HepG2 (cell line): Measurements from ENCODE around the gene ZBP1. TPM values are rescaled to one million over a fixed set of nuclear protein-coding genes. Genes with fewer than 3 reads are reported as not detected.

Experiments used
- ATAC-seq: fragments of 200-7000 bp; cut with Tn5 transposase; 3 replicates; pipeline ENCODE4 v1.9.1; 2020; ENCODE audit warnings: mild to moderate bottlenecking, moderate library complexity
- BruUV-seq: library from RNA; stranded (reverse); fragments of 400-500 nt; replicated peaks from 2 replicates; lab custom pipeline; 2021; lab: Mats Ljungman, UMichigan
- CTCF ChIA-PET: fragments of 300-600 bp; formaldehyde crosslinking; extraction: SDS; loops from one replicate; lab custom pipeline; 2021; ENCODE audit warnings: low total read pairs, inconsistent platforms, low intra/inter-chr PET ratio; lab: Yijun Ruan, JAX
- POLR2A ChIA-PET: fragments of 350-600 bp; sonication (Branson Sonifier 250); formaldehyde crosslinking; loops from one replicate; lab custom pipeline; 2020; ENCODE audit warnings: antibody characterized with exemption, inconsistent platforms; lab: Yijun Ruan, JAX
- DNase-seq: peaks from one replicate; pipeline ENCODE4 v3.0.0-alpha.2; 2015; ENCODE audit warnings: low spot score
- FAIRE-seq: peaks from 3 replicates; lab custom pipeline; 2011; peaks lifted over from hg19 to GRCh38; lab: Jason Lieb, UNC
- H2AFZ ChIP-seq: one replicate; pipeline ENCODE4 v1.6.1; 2011; ENCODE audit warnings: low read length, inconsistent platforms
- H3K27ac ChIP-seq: fragments of 300-600 bp; 3 replicates; pipeline ENCODE4 v1.8.0; 2011; ENCODE audit warnings: mixed run types, mild to moderate bottlenecking, mixed read lengths, low read length, inconsistent platforms; ENCODE audit not compliant: insufficient read depth; ENCODE audit errors: extremely low read length
- H3K27me3 ChIP-seq, 2 experiments: fragments of 200-600 bp in 1 of 2; 2 replicates in 1 of 2; 3 replicates in 1 of 2; pipeline versions ENCODE4 v1.6.0 to v1.8.0; 2011; ENCODE audit warnings: low read length in 2 of 2, mild to moderate bottlenecking in 2 of 2, moderate library complexity in 2 of 2, inconsistent platforms in 1 of 2; ENCODE audit not compliant: insufficient read depth in 2 of 2, control insufficient read depth in 1 of 2
- H3K36me3 ChIP-seq, 2 experiments: fragments of 200-600 bp in 1 of 2; replicated peaks in 1 of 2; 2 replicates in 1 of 2; 3 replicates in 1 of 2; pipeline versions ENCODE4 v1.5.1 to v1.8.0; 2011; ENCODE audit warnings: low read length in 2 of 2, inconsistent platforms in 1 of 2; ENCODE audit not compliant: insufficient read depth in 2 of 2, control insufficient read depth in 1 of 2
- H3K4me1 ChIP-seq: 2 replicates; pipeline ENCODE4 v1.5.1; 2012; ENCODE audit warnings: low read length, inconsistent platforms; ENCODE audit not compliant: insufficient read depth
- H3K4me2 ChIP-seq: 2 replicates; pipeline ENCODE4 v1.6.0; 2011; ENCODE audit warnings: low read depth, low read length, inconsistent platforms
- H3K4me3 ChIP-seq, 3 experiments: fragments of 200-600 bp in 1 of 3; sonication (generic), shearing (Covaris generic) in 1 of 3; replicated peaks in 1 of 3; 2 replicates each; pipeline ENCODE4 v1.5.1; 2011 to 2016; ENCODE audit warnings: low read length in 3 of 3, inconsistent platforms in 2 of 3, low read depth in 2 of 3, mild to moderate bottlenecking in 2 of 3, control low read depth in 1 of 3, mixed read lengths in 1 of 3; ENCODE audit not compliant: insufficient read depth in 1 of 3
- H3K79me2 ChIP-seq: one replicate; pipeline ENCODE4 v1.6.1; 2011; ENCODE audit warnings: low read length, inconsistent platforms; ENCODE audit not compliant: insufficient read depth
- H3K9ac ChIP-seq: 2 replicates; pipeline ENCODE4 v1.6.0; 2011; ENCODE audit warnings: mild to moderate bottlenecking, low read depth, low read length, inconsistent platforms; ENCODE audit not compliant: insufficient read depth
- H3K9me3 ChIP-seq: 2 replicates; pipeline ENCODE4 v1.5.1; 2012; ENCODE audit warnings: mild to moderate bottlenecking, low read length
- H4K20me1 ChIP-seq: 2 replicates; pipeline ENCODE4 v1.6.0; 2011; ENCODE audit warnings: inconsistent platforms, mild to moderate bottlenecking, low read length, moderate library complexity; ENCODE audit not compliant: insufficient read depth
- MAFK ChIP-seq, 2 experiments: IDR thresholded peaks in 1 of 2; conservative IDR thresholded peaks in 1 of 2; 2 replicates each; pipeline ENCODE4 v1.6.1; 2011; ENCODE audit warnings: improper control_type of control experiment in 2 of 2, low read length in 2 of 2
- PAWR ChIP-seq: sonication (generic); formaldehyde crosslinking; IDR thresholded peaks from 2 replicates; pipeline ENCODE4 v1.4.0; 2020; ENCODE audit warnings: missing genetic modification reagents, mild to moderate bottlenecking, borderline replicate concordance
- SRF ChIP-seq: IDR thresholded peaks from 2 replicates; pipeline ENCODE4 v1.6.1; 2011; ENCODE audit warnings: mild to moderate bottlenecking, low read depth, low read length, moderate library complexity
- TCF12 ChIP-seq, 2 experiments: fragments of 450-650 bp in 1 of 2; sonication (generic) in 1 of 2; formaldehyde crosslinking in 1 of 2; IDR thresholded peaks; 2 replicates each; pipeline versions ENCODE4 v1.6.1 to v1.8.0; 2017 to 2022; ENCODE audit warnings: antibody characterized with exemption in 1 of 2, mild to moderate bottlenecking in 1 of 2, missing genetic modification reagents in 1 of 2, moderate library complexity in 1 of 2
- ZNF17 ChIP-seq: sonication (generic); formaldehyde crosslinking; IDR thresholded peaks from 2 replicates; pipeline ENCODE4 v1.5.0; 2020; ENCODE audit warnings: mild to moderate bottlenecking, missing genetic modification reagents
- ZNF264 ChIP-seq: sonication (generic); formaldehyde crosslinking; IDR thresholded peaks from 2 replicates; pipeline ENCODE4 v1.4.0; 2020; ENCODE audit warnings: missing genetic modification reagents
- ZNF460 ChIP-seq: sonication (generic); formaldehyde crosslinking; IDR thresholded peaks from 2 replicates; pipeline ENCODE4 v1.5.1; 2020; ENCODE audit warnings: missing genetic modification reagents, mild to moderate bottlenecking, borderline replicate concordance
- ZNF468 ChIP-seq: sonication (generic); formaldehyde crosslinking; IDR thresholded peaks from 2 replicates; pipeline ENCODE4 v1.8.0; 2022; ENCODE audit warnings: mild to moderate bottlenecking, moderate library complexity, missing genetic modification reagents
- WGBS: methylation state at CpG from one replicate; pipeline ENCODE4 v1.1.6; 2017; ENCODE audit warnings: low lambda C conversion rate; 5-methylcytosine and 5-hydroxymethylcytosine counted together
- in situ Hi-C: cut with HindIII; loops from 2 replicates; pipeline ENCODE4 v1.10.0; 2017; ENCODE audit warnings: low pct_unique_long_range_greater_than_20kb; ENCODE audit not compliant: extremely low pct_ligation_motif_present
- intact Hi-C: fragments of 100-400 bp; cut with micrococcal nuclease; formaldehyde crosslinking; loops from one replicate; pipeline ENCODE4 v1.10.0; 2022; ENCODE audit not compliant: unreplicated experiment
- polyA plus RNA-seq, 8 experiments: library from polyadenylated mRNA; depleted of rRNA in 3 of 8; stranded (reverse) in 7 of 8; unstranded in 1 of 8; fragments of >200 nt; fragmentation: Illumina TruSeq in 4 of 8; extraction: Trizol in 4 of 8; gene quantifications; 2 replicates each; pipeline versions ENCODE4 v1.2.1 to v1.2.3, GENCODE V29; 2011 to 2016; ENCODE audit warnings: low read depth in 4 of 8, missing spikeins in 1 of 8, mixed read lengths in 1 of 8; ENCODE audit not compliant: insufficient read depth in 1 of 8
- total RNA-seq, 5 experiments: library from RNA; depleted of rRNA; stranded (reverse); fragments of >200 nt; fragmentation: Illumina TruSeq; extraction: Trizol; gene quantifications; 2 replicates each; pipeline ENCODE4 v1.2.3, GENCODE V29; 2016; ENCODE audit warnings: low read depth in 1 of 5
- TF ChIP-seq, protein P1 (sequence below): sonication (generic); formaldehyde crosslinking; IDR thresholded peaks from 2 replicates; pipeline ENCODE4 v1.4.0; 2020; ENCODE audit warnings: mild to moderate bottlenecking, missing genetic modification reagents
- TF ChIP-seq, protein P2 (sequence below): sonication (generic); formaldehyde crosslinking; conservative IDR thresholded peaks from 2 replicates; pipeline ENCODE4 v1.8.0; 2022; ENCODE audit warnings: low read depth, missing genetic modification reagents
- TF ChIP-seq, protein P3 (sequence below): sonication (generic); formaldehyde crosslinking; IDR thresholded peaks from 2 replicates; pipeline ENCODE4 v1.9.0; 2022; ENCODE audit warnings: missing genetic modification reagents, mild to moderate bottlenecking, borderline replicate concordance

Gene ZBP1
- total and polyA plus RNA-seq, 2 of the 13 experiments (the other 11 are each of a cell fraction or from before 2014, with no cell fraction given), result not detected

DNA sequence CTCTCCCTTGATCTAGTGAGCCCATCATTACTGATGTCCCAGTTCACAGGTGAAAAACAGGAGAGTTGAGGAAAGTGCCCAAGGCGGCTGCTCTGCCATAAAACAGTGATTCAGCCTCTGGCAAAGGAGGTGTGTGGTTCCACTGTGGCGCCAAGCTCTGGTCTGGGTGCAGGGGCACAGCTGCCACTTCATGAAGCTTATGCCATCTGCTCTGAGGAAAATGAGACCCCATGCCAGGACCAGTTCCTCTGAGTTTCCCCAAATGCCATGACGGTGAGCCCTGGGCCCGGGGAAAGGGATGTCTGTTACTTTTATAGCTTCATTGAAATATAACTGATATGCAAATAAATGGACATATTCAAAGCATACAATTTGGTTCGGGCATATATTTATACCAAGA is 33.7 kb upstream of the ZBP1 start:
- H3K4me2 ChIP-seq, result no peak overlapping the region
- DNase-seq, result no peak
- no peak overlapping the region for H3K9ac ChIP-seq
- in situ Hi-C loops (loop anchor here (5.0 kb wide), 1 partner anchor 523 kb away; no protein-coding TSS in a partner anchor), intact Hi-C loops (loop anchor here (1.0 kb wide), 3 partner anchors 433 to 555 kb away; no protein-coding TSS in a partner anchor)
- H3K4me3 ChIP-seq, result no peak overlapping the region
- no peaks in the 10 kb centered on the region for H3K9me3 ChIP-seq
- ChIA-PET POLR2A (no interaction called here), CTCF (interaction anchor here (1.2 to 3.1 kb wide), 5 partner anchors 60 to 556 kb away, joined by 4 to 46 read pairs (median 18); no protein-coding TSS in a partner anchor)
- peaks cover 3% of the 10 kb centered on the region; the same call in 1 of the 2 replicates for H4K20me1 ChIP-seq
- 25% methylated on average over 5 of the region's 5 CpGs for WGBS
- H3K27ac ChIP-seq, result no peak overlapping the region
- H3K79me2 ChIP-seq, result no peaks in the 10 kb centered on the region
- no peak for FAIRE-seq
- H3K36me3 ChIP-seq, result no peaks in the 10 kb centered on the region
- H3K27me3 ChIP-seq, result peaks cover 36 to 97% of the 10 kb centered on the region in 2 experiments
- BruUV-seq, result no TSS peak
- H3K4me1 ChIP-seq, result peaks cover 13% of the 10 kb centered on the region
- no peak for ATAC-seq
- H2AFZ ChIP-seq, result no peak overlapping the region
- TF ChIP-seq ZNF468 (CRISPR knock-in tag), result no peak
- TF ChIP-seq, protein P1, sequence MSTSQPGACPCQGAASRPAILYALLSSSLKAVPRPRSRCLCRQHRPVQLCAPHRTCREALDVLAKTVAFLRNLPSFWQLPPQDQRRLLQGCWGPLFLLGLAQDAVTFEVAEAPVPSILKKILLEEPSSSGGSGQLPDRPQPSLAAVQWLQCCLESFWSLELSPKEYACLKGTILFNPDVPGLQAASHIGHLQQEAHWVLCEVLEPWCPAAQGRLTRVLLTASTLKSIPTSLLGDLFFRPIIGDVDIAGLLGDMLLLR, result peak; percentile 40; the same call in 1 of the 2 replicates
- TF ChIP-seq ZNF460 (CRISPR knock-in tag), result no peak
- no peak for TF ChIP-seq PAWR (CRISPR knock-in tag)
- no peak for TF ChIP-seq SRF
- TF ChIP-seq MAFK (conservative IDR thresholded peaks at IDR 0.05 in 1 of 2, IDR thresholded peaks at IDR 0.05 in 1 of 2; ENCODE audit: low read length in 2 of 2), result no peak
- no peak for TF ChIP-seq ZNF264 (CRISPR knock-in tag)
- TF ChIP-seq, protein P2, sequence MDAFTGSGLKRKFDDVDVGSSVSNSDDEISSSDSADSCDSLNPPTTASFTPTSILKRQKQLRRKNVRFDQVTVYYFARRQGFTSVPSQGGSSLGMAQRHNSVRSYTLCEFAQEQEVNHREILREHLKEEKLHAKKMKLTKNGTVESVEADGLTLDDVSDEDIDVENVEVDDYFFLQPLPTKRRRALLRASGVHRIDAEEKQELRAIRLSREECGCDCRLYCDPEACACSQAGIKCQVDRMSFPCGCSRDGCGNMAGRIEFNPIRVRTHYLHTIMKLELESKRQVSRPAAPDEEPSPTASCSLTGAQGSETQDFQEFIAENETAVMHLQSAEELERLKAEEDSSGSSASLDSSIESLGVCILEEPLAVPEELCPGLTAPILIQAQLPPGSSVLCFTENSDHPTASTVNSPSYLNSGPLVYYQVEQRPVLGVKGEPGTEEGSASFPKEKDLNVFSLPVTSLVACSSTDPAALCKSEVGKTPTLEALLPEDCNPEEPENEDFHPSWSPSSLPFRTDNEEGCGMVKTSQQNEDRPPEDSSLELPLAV, result no peak
- TF ChIP-seq TCF12 (IDR thresholded peaks at IDR 0.05), result no peak
- TF ChIP-seq TCF12 (CRISPR knock-in tag; IDR thresholded peaks at IDR 0.05), result no peak
- no peak for TF ChIP-seq ZNF17 (CRISPR knock-in tag)
- TF ChIP-seq, protein P3, sequence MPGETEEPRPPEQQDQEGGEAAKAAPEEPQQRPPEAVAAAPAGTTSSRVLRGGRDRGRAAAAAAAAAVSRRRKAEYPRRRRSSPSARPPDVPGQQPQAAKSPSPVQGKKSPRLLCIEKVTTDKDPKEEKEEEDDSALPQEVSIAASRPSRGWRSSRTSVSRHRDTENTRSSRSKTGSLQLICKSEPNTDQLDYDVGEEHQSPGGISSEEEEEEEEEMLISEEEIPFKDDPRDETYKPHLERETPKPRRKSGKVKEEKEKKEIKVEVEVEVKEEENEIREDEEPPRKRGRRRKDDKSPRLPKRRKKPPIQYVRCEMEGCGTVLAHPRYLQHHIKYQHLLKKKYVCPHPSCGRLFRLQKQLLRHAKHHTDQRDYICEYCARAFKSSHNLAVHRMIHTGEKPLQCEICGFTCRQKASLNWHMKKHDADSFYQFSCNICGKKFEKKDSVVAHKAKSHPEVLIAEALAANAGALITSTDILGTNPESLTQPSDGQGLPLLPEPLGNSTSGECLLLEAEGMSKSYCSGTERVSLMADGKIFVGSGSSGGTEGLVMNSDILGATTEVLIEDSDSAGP, result peak; percentile 17; the same call in 1 of the 2 replicates
